GM19035 (cell line): Measurements from ENCODE around the gene RNF223.
"Not testable (repeated sequence)": the region's sequence is repeated elsewhere in the genome, so short reads cannot be mapped to it uniquely, and the experiment has no call there.

ENCODE experiments used
- ATAC-seq: cut with Tn5 transposase; IDR thresholded peaks from one replicate; pipeline ENCODE4 v1.9.1; 2021; ENCODE audit not compliant: unreplicated experiment

The RNF223 gene

GRCh38 chr1:1110561-1110971 is 36.5 kb upstream of the RNF223 start:
- ATAC-seq = no peak

GRCh38 chr1:1109743-1110142 is 35.6 kb upstream of the RNF223 start:
- no peak for ATAC-seq

DNA sequence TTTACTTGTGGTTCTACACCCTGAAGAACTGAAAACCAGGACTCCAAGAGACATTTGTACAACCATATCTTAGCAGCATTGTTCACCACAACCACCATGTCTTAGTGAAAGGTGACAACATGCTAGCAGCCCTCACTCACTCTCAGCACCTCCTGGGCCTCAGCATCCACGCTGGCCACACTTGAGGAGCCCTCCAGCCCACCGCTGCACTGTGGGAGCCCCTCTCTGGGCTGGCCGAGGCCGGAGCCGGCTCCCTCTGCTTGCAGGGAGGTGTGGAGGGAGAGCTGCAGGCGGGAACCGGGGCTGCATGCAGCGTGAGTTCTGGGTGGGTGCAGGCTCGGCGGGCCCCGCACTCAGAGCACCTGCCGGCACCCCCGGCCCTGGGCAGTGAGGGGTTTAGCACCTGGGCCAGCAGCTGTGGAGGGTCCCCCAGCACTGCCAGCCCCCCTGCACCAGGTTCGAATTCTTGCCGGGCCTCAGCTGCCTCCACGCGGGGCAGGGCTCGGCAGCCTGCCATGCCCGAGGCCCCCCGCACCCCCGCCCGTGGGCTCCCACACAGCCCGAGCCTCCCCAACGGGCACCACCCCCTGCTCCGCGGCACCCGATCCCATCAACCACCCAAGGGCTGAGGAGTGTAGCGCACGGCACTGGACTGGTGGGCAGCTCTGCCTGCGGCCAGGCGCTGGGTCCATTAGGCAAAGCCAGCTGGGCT is 32.6 kb upstream of the RNF223 start:
- no peak for ATAC-seq

DNA sequence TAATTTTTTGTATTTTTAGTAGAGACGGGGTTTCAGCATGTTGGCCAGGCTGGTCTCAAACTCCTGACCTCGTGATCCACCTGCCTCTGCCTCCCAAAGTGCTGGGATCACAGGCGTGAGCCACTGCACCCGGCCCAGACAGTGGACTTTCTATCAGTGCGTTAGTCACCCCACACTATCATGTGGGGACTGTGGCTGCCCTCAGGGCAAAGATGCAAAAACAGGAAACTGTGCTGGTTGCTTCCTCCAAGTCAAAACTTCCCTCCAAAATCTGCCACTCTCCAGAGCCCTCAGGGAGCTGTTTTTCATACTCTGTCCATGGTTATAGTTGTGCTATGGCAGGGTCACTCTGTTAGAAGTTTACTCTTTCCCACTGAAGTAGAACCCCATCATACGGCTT is 30.0 kb upstream of the RNF223 start:
- not testable (repeated sequence) for ATAC-seq

GRCh38 chr1:1101503-1101902 is 27.4 kb upstream of the RNF223 start:
- ATAC-seq = no peak

DNA sequence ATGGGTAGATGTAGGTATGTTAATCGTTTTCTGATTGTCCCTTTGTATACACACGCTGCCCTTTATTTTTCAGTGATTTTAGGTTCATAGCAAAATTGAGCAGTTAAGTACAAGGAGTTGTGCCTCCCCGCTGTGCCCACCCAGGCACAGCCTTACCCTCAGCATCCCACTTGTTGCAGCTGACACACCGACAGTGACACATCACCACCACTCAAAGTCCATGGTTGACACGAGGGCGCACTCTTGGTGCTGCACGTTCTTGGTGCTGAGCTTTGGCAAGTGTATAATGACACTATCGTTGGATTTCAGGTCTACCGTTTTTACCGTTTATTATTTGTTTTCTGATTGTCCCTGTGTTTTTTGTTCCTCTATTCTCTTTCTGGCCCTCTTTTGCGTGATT is 26.2 kb upstream of the RNF223 start:
- ATAC-seq = no peak

DNA sequence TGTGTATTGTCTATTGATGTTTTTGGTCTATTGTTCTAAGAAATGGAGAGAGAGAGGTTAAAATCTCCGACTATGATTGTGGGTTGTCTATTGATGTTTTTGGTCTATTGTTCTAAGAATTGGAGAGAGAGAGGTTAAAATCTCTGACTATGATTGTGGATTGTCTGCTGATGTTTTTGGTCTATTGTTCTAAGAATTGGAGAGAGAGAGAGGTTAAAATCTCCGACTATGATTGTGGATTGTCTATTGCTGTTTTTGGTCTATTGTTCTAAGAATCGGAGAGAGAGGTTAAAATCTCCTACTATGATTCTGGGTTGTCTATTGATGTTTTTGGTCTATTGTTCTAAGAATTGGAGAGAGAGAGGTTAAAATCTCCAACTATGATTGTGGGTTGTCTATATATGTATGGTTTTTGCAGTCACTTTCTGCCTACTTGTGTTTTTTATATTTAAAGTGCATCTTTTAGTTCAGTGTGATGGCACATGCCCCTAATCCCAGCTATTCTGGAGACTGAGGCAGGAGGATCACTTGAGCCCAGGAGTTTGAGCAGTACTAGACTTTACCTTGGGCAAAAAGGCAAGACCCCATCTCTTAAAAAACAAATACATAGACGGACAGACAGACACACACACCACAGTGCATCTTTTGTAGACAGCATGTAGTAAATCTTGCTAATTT is 25.5 kb upstream of the RNF223 start:
- ATAC-seq = no peak

DNA sequence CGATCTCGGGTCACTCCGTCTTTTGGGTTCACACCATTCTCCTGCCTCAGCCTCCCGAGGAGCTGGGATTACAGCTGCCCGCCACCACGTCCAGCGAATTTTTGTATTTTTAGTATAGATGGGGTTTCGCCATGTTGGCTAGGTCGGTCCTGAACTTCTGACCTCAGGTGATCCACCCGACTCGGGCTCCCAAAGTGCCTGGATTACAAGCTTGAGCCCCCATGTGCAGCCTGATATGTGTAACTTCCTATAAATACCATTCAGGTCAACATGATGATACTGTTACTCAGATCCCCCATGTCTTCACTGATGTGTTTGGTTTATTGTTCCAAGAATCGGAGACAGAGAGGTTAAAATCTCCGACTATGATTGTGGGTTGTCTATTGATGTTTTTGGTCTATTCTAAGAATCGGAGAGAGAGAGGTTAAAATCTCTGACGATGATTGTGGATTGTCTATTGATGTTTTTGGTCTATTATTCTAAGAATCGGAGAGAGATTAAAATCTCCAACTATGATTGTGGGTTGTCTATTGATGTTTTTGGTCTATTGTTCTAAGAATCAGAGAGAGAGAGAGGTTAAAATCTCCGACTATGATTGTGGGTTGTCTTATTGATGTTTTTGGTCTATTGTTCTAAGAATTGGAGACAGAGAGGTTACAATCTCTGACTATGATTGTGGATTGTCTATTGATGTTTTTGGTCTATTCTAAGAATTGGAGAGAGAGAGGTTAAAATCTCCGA is 24.7 kb upstream of the RNF223 start:
- no peak for ATAC-seq

- ATAC-seq = not testable (repeated sequence)
Observed at GRCh38 chr1:1096136-1096535, 22.0 kb upstream of the RNF223 start.

DNA sequence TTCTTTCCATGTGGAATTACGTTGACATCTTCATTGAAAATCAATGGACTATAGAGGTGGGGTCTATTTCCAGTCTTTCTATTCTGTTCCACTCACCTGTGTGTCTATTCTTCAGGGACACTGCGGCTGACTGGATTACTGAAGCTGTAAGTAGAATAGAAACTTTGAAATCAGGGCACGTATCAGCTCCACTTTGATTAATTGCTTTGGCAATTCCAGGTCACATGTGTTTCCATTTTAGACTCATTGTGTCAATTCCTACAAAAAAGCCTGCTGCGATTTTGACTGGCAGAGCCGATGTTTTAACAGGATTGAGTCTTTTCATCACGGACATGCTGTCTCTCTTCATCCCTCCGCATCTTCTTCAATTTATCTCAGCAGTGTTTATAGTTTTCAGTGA is 20.9 kb upstream of the RNF223 start:
- no peak for ATAC-seq

DNA sequence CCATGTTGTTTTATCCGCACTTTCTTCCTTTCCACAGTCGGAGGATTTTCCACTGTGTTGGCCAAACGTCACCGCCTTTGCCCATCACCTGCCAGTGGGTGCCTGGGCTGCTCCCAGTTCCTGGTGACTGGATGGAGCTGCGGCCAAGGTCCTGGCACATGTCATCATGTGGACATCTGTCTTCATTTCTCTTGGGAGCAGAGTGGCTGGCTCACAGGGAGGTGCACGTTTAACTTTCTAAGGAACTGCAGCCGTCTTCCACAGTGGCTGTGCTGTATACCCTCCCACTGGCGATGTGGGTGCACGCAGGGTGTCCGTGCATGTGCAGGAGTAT is 19.5 kb upstream of the RNF223 start:
- ATAC-seq = no peak

- no peak for ATAC-seq
Observed at GRCh38 chr1:1092894-1093609, 18.9 kb upstream of the RNF223 start.

GRCh38 chr1:1092149-1092855 is 18.2 kb upstream of the RNF223 start:
- ATAC-seq = no peak

- ATAC-seq = no peak
Observed at GRCh38 chr1:1091344-1092148, 17.4 kb upstream of the RNF223 start.

DNA sequence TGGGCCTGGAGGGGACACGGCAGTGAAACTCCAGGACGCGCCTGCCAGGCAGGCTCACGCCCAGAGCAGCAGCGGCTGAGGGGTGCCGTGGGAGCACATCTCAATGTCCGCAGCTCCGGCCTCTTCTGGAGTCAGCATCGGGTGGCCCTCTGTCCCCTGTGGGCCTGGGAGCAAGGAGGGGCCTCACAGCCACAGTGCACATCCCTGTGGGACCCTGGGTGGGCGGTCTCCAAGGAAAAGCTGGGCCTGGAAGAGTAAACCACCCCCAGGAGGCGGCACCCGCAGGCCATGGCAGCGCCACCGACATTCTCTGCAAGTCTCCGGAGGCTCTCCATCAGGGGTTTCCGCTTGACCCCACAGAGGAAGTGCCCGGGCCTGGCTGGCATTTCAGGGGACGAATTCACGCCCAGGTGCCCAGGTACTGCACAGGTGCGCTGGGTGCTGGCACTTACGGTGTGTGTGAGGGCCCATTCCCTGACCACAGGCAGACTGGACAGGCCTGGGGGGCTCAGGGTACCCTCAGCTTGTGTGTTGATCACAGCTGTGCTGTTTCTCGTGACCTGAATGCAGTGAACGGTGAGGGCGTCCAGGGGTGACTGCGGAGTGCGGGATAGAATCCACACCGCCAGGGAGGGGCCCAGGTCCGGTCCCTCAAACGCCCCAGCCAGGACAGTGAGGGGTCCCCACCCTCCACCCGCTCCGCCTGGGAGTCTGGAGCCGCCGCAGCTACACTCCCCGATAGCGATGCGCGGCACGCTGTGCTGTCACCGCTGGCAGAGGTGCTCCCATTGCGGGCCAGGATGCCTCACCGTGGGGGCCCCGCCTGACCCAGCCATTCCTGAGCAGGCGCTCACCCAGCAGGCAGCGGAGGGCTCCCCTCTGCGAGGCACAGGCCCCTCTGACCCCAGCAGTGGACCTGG is 16.6 kb upstream of the RNF223 start:
- no peak for ATAC-seq

GRCh38 chr1:1089731-1090423 is 15.8 kb upstream of the RNF223 start:
- ATAC-seq = no peak

GRCh38 chr1:1088801-1089680 is 14.9 kb upstream of the RNF223 start:
- no peak for ATAC-seq
